A549 (cell line): ENCODE data around the gene CHAF1B. TPM values are rescaled to one million over a fixed set of nuclear protein-coding genes. Genes with fewer than 3 reads are reported as not detected.
"Not testable (repeated sequence)": the region's sequence is repeated elsewhere in the genome, so short reads cannot be mapped to it uniquely, and the experiment has no call there.

Experiments
- ATAC-seq, 2 experiments: fragments of 200-7000 bp in 1 of 2; fragments of >200 bp in 1 of 2; cut with Nextera tagmentation in 1 of 2; cut with Tn5 transposase in 1 of 2; 3 replicates each; pipeline versions ENCODE4 v1.8.0 to v1.9.1; 2018 to 2020; ENCODE audit warnings: mild to moderate bottlenecking in 1 of 2, moderate library complexity in 1 of 2
- CTCF ChIA-PET: fragments of 300-600 bp; sonication (Branson Sonifier 250); formaldehyde crosslinking; extraction: SDS; loops from one replicate; lab custom pipeline; 2021; ENCODE audit warnings: antibody characterized with exemption, inconsistent platforms; lab: Yijun Ruan, JAX
- POLR2A ChIA-PET: fragments of 350-600 bp; formaldehyde crosslinking; extraction: SDS; loops from one replicate; lab custom pipeline; 2021; ENCODE audit warnings: antibody characterized with exemption, inconsistent platforms; lab: Yijun Ruan, JAX
- DNase-seq, 2 experiments: peaks; one replicate each; pipeline versions ENCODE4 v3.0.0 to v3.0.0-alpha.2; 2011 to 2016; ENCODE audit warnings: low read depth in 1 of 2, low spot score in 1 of 2
- FAIRE-seq: peaks from 2 replicates; lab custom pipeline; 2011; peaks lifted over from hg19 to GRCh38; lab: Jason Lieb, UNC
- H3K27ac ChIP-seq, 2 experiments: fragments of >200 bp; sonication (Bioruptor Twin); formaldehyde crosslinking; 3 replicates each; pipeline ENCODE4 v1.5.1; 2016 to 2017
- H3K4me1 ChIP-seq: fragments of >200 bp; sonication (Bioruptor Twin); formaldehyde crosslinking; 3 replicates; pipeline ENCODE4 v1.6.1; 2016
- H3K4me2 ChIP-seq: fragments of >200 bp; sonication (Bioruptor Twin); formaldehyde crosslinking; 3 replicates; pipeline ENCODE4 v1.6.1; 2016
- H3K4me3 ChIP-seq: fragments of >200 bp; sonication (Bioruptor Twin); formaldehyde crosslinking; 3 replicates; pipeline ENCODE4 v1.5.1; 2016
- H3K9me3 ChIP-seq: fragments of >200 bp; sonication (Bioruptor Twin); formaldehyde crosslinking; 3 replicates; pipeline ENCODE4 v1.6.1; 2016
- ATOH8 ChIP-seq: fragments of 250-450 bp; sonication (Bioruptor Pico); IDR thresholded peaks from 2 replicates; pipeline ENCODE4 v1.5.0; 2020; ENCODE audit warnings: low read depth, mild to moderate bottlenecking, moderate library complexity
- BCL3 ChIP-seq: fragments of >200 bp; sonication (Bioruptor Twin); formaldehyde crosslinking; IDR thresholded peaks from 3 replicates; pipeline ENCODE4 v1.6.1; 2016
- CEBPB ChIP-seq, 2 experiments: fragments of >200 bp in 1 of 2; sonication (Bioruptor Twin) in 1 of 2; formaldehyde crosslinking in 1 of 2; IDR thresholded peaks; 2 replicates each; pipeline ENCODE4 v1.6.1; 2012 to 2016
- CTCF ChIP-seq: fragments of >200 bp; sonication (Bioruptor Twin); formaldehyde crosslinking; IDR thresholded peaks from 3 replicates; pipeline ENCODE4 v1.5.1; 2016
- E2F6 ChIP-seq: IDR thresholded peaks from 2 replicates; pipeline ENCODE4 v1.6.1; 2012; ENCODE audit warnings: low read depth, borderline replicate concordance
- EHMT2 ChIP-seq: fragments of 200-600 bp; sonication (generic); IDR thresholded peaks from 2 replicates; pipeline ENCODE4 v1.6.1; 2016; ENCODE audit warnings: antibody characterized with exemption, low read depth, mild to moderate bottlenecking, moderate library complexity
- EP300 ChIP-seq, 2 experiments: fragments of >200 bp; sonication (Bioruptor Twin); formaldehyde crosslinking; IDR thresholded peaks; 2 replicates in 1 of 2; 3 replicates in 1 of 2; pipeline ENCODE4 v1.6.1; 2016 to 2017
- ESRRA ChIP-seq: fragments of 150-350 bp; IDR thresholded peaks from 2 replicates; pipeline ENCODE4 v1.6.1; 2014; ENCODE audit warnings: mild to moderate bottlenecking, low read length, borderline replicate concordance
- FOSL2 ChIP-seq, 2 experiments: fragments of 450-650 bp in 1 of 2; fragments of >200 bp in 1 of 2; sonication (Bioruptor Twin) in 1 of 2; formaldehyde crosslinking; IDR thresholded peaks; 2 replicates each; pipeline versions ENCODE4 v1.5.0 to v1.6.1; 2016 to 2020; ENCODE audit warnings: mild to moderate bottlenecking in 1 of 2, moderate library complexity in 1 of 2
- HEYL ChIP-seq: fragments of 250-450 bp; sonication (Bioruptor Pico); IDR thresholded peaks from 2 replicates; pipeline ENCODE4 v1.8.0; 2021; ENCODE audit warnings: mild to moderate bottlenecking, moderate library complexity
- HMGXB4 ChIP-seq: fragments of 250-450 bp; sonication (Bioruptor Pico); IDR thresholded peaks from 2 replicates; pipeline ENCODE4 v1.5.0; 2021; ENCODE audit warnings: mild to moderate bottlenecking, moderate library complexity, borderline replicate concordance
- HOXB5 ChIP-seq: fragments of 250-450 bp; sonication (Bioruptor Pico); IDR thresholded peaks from 2 replicates; pipeline ENCODE4 v1.5.0; 2020; ENCODE audit warnings: mild to moderate bottlenecking, moderate library complexity
- JUN ChIP-seq, 2 experiments: fragments of >200 bp; sonication (Bioruptor Twin); formaldehyde crosslinking; IDR thresholded peaks; 2 replicates in 1 of 2; 3 replicates in 1 of 2; pipeline ENCODE4 v1.6.1; 2016 to 2017
- KDM1A ChIP-seq: fragments of 200-600 bp; sonication (generic); IDR thresholded peaks from 2 replicates; pipeline ENCODE4 v1.6.1; 2016; ENCODE audit warnings: low read depth, mild to moderate bottlenecking
- MYC ChIP-seq: IDR thresholded peaks from 2 replicates; pipeline ENCODE4 v1.6.1; 2012; ENCODE audit warnings: mild to moderate bottlenecking, inconsistent platforms, low read length, improper control_type of control experiment, borderline replicate concordance
- NPAS2 ChIP-seq: fragments of 250-450 bp; sonication (Bioruptor Pico); IDR thresholded peaks from 2 replicates; pipeline ENCODE4 v1.8.0; 2022; ENCODE audit warnings: mild to moderate bottlenecking, moderate library complexity, borderline replicate concordance
- RFX5 ChIP-seq: fragments of 450-650 bp; IDR thresholded peaks from 2 replicates; pipeline ENCODE4 v1.7.1; 2014; ENCODE audit warnings: antibody characterized with exemption, mild to moderate bottlenecking, moderate library complexity
- ZNF302 ChIP-seq: fragments of 250-450 bp; sonication (Bioruptor Pico); IDR thresholded peaks from 2 replicates; pipeline ENCODE4 v1.9.0; 2021; ENCODE audit warnings: inconsistent platforms, mild to moderate bottlenecking, moderate library complexity
- ZSCAN20 ChIP-seq: fragments of 250-450 bp; sonication (Bioruptor Pico); IDR thresholded peaks from 2 replicates; pipeline ENCODE4 v1.8.0; 2022; ENCODE audit warnings: mild to moderate bottlenecking, moderate library complexity
- WGBS: methylation state at CpG from one replicate; pipeline ENCODE4 v1.1.6; 2017; ENCODE audit errors: missing lambda C conversion rate; 5-methylcytosine and 5-hydroxymethylcytosine counted together
- polyA plus RNA-seq, 4 experiments: library from polyadenylated mRNA; depleted of rRNA in 3 of 4; stranded (reverse); fragments of >200 nt; fragmentation: RNase III in 1 of 4; extraction: RNeasy Plus Mini Kit Qiagen cat#74134 plus additional on column Dnase treatment in 1 of 4; gene quantifications; 2 replicates in 3 of 4; 3 replicates in 1 of 4; pipeline ENCODE4 v1.2.3, GENCODE V29; 2011 to 2017

Gene CHAF1B
- polyA plus RNA-seq, 2 of the 4 experiments (the other 2 are of a cell fraction): 13.3 to 16.9 TPM

GRCh38 chr21:36338975-36339374, 46.2 kb upstream of the CHAF1B start:
- FAIRE-seq: no peak
- ChIA-PET CTCF (no interaction called here), POLR2A (no interaction called here)

GRCh38 chr21:36342581-36342980, 42.6 kb upstream of the CHAF1B start:
- H3K4me3 ChIP-seq, FAIRE-seq, POLR2A ChIA-PET, H3K4me2 ChIP-seq, DNase-seq, H3K9me3 ChIP-seq, H3K27ac ChIP-seq, ATAC-seq, CTCF ChIA-PET: not testable (repeated sequence)
- 98% methylated on average over 7 of the region's 7 CpGs for WGBS
- peaks cover 11% of the 10 kb centered on the region for H3K4me1 ChIP-seq

More at GRCh38 chr21:36338975-36339374, 46.2 kb upstream of the CHAF1B start:
- H3K27ac ChIP-seq: no peak overlapping the region
- no peak overlapping the region for H3K4me2 ChIP-seq
- no peak overlapping the region for H3K4me3 ChIP-seq
- ATAC-seq (no peak), DNase-seq (no peak)
- TF ChIP-seq CEBPB (IDR thresholded peaks at IDR 0.05): peak in 1 of 2 experiments; percentile 9; a peak in 1 of 4 replicates
- TF ChIP-seq CTCF: no peak
- peaks cover 20% of the 10 kb centered on the region for H3K4me1 ChIP-seq
- WGBS: 95% methylated on average over 10 of the region's 10 CpGs
- no peaks in the 10 kb centered on the region for H3K9me3 ChIP-seq

GRCh38 chr21:36344931-36345330, 40.3 kb upstream of the CHAF1B start:
- no peak overlapping the region for H3K4me3 ChIP-seq
- DNase-seq (no peak), ATAC-seq (no peak), FAIRE-seq (no peak)
- no peak overlapping the region for H3K4me2 ChIP-seq
- POLR2A ChIA-PET: no interaction called here
- 100% methylated on average over 1 of the region's 1 CpG for WGBS
- H3K4me1 ChIP-seq: peaks cover 8% of the 10 kb centered on the region; the same call in 1 of the 3 replicates
- no peaks in the 10 kb centered on the region for H3K9me3 ChIP-seq
- H3K27ac ChIP-seq: no peak overlapping the region
- no peak for TF ChIP-seq BCL3
- no peak for TF ChIP-seq EP300 (IDR thresholded peaks at IDR 0.05)
- TF ChIP-seq NPAS2: no peak
- no peak for TF ChIP-seq KDM1A
- no peak for TF ChIP-seq ZSCAN20 (CRISPR knock-in tag)
- TF ChIP-seq HEYL (CRISPR knock-in tag): no peak
- no peak for TF ChIP-seq ATOH8 (CRISPR knock-in tag)
- no peak for TF ChIP-seq EHMT2
- TF ChIP-seq E2F6: no peak
- TF ChIP-seq RFX5: no peak
- no peak for TF ChIP-seq FOSL2 (IDR thresholded peaks at IDR 0.05)
- no peak for TF ChIP-seq FOSL2 (CRISPR knock-in tag; IDR thresholded peaks at IDR 0.05)
- TF ChIP-seq ESRRA: no peak
- no peak for TF ChIP-seq ZNF302
- TF ChIP-seq JUN (IDR thresholded peaks at IDR 0.05): no peak
- TF ChIP-seq MYC: no peak
- no peak for TF ChIP-seq HMGXB4 (CRISPR knock-in tag)
- TF ChIP-seq HOXB5 (CRISPR knock-in tag): no peak
- CTCF ChIA-PET: interaction anchor here (0.6 to 1.6 kb wide), 3 partner anchors 13 to 204 kb away, joined by 3 to 4 read pairs (median 4); no protein-coding TSS in a partner anchor
